Liver (tissue), 9 donors: ENCODE data around the gene IL24. TPM values are rescaled to one million over a fixed set of nuclear protein-coding genes. Genes with fewer than 3 reads are reported as not detected.

Experiments used
- DNase-seq: peaks from one replicate; pipeline ENCODE4 v3.0.0-alpha.2; 2017; ENCODE audit warnings: low spot score
- H3K27ac ChIP-seq, 2 donors: one replicate each; pipeline ENCODE4 v1.7.0; 2013; ENCODE audit warnings: inconsistent platforms in 2 of 2, low read length in 2 of 2, control low read depth in 1 of 2, low read depth in 1 of 2, mild to moderate bottlenecking in 1 of 2
- H3K27me3 ChIP-seq, 4 donors: one replicate each; pipeline versions ENCODE4 v1.6.1 to v1.7.0; 2013; ENCODE audit warnings: low read length in 3 of 4, inconsistent platforms in 1 of 4, mild to moderate bottlenecking in 1 of 4, moderate library complexity in 1 of 4; ENCODE audit not compliant: control insufficient read depth in 4 of 4, insufficient read depth in 4 of 4
- H3K36me3 ChIP-seq, 4 donors: one replicate each; pipeline versions ENCODE4 v1.6.1 to v1.7.0; 2013; ENCODE audit warnings: low read length in 3 of 4, mild to moderate bottlenecking in 3 of 4, low read depth in 1 of 4, moderate library complexity in 1 of 4; ENCODE audit not compliant: control insufficient read depth in 4 of 4, insufficient read depth in 3 of 4
- H3K4me1 ChIP-seq, 4 donors: one replicate each; pipeline versions ENCODE4 v1.6.1 to v1.7.0; 2013; ENCODE audit warnings: low read length in 3 of 4, mild to moderate bottlenecking in 3 of 4, moderate library complexity in 1 of 4; ENCODE audit not compliant: control insufficient read depth in 4 of 4, insufficient read depth in 4 of 4
- H3K4me3 ChIP-seq, 3 donors: one replicate each; pipeline versions ENCODE4 v1.6.1 to v1.7.0; 2013; ENCODE audit warnings: low read length in 3 of 3, control low read depth in 1 of 3, low read depth in 1 of 3, mild to moderate bottlenecking in 1 of 3
- H3K9ac ChIP-seq, 2 donors: one replicate each; pipeline ENCODE4 v1.7.0; 2013; ENCODE audit warnings: low read length in 2 of 2, mild to moderate bottlenecking in 2 of 2, moderate library complexity in 2 of 2, control low read depth in 1 of 2, low read depth in 1 of 2
- H3K9me3 ChIP-seq, 4 donors: one replicate each; pipeline versions ENCODE4 v1.6.1 to v1.7.0; 2013; ENCODE audit warnings: low read length in 3 of 4; ENCODE audit not compliant: control insufficient read depth in 4 of 4
- ATF3 ChIP-seq: IDR thresholded peaks from 2 replicates; pipeline ENCODE4 v1.6.1; 2016; ENCODE audit warnings: antibody characterized with exemption
- EGR1 ChIP-seq, 2 donors: IDR thresholded peaks; 2 replicates each; pipeline ENCODE4 v1.6.1; 2016 to 2018; ENCODE audit warnings: antibody characterized with exemption in 2 of 2, low read depth in 2 of 2
- FOXA1 ChIP-seq: IDR thresholded peaks from 2 replicates; pipeline ENCODE4 v1.6.1; 2016; ENCODE audit warnings: antibody characterized with exemption
- FOXA2 ChIP-seq: IDR thresholded peaks from 2 replicates; pipeline ENCODE4 v1.6.1; 2016; ENCODE audit warnings: antibody characterized with exemption
- GABPA ChIP-seq, 2 donors: IDR thresholded peaks in 1 of 2; conservative IDR thresholded peaks in 1 of 2; 2 replicates each; pipeline ENCODE4 v1.6.1; 2016; ENCODE audit warnings: antibody characterized with exemption in 2 of 2, mild to moderate bottlenecking in 1 of 2, moderate library complexity in 1 of 2
- HNF4A ChIP-seq, 2 donors: conservative IDR thresholded peaks; 2 replicates each; pipeline ENCODE4 v1.6.1; 2016; ENCODE audit warnings: antibody characterized with exemption in 2 of 2, mild to moderate bottlenecking in 2 of 2
- HNF4G ChIP-seq: IDR thresholded peaks from 2 replicates; pipeline ENCODE4 v1.6.1; 2016; ENCODE audit warnings: antibody characterized with exemption
- JUND ChIP-seq, 2 donors: IDR thresholded peaks; 2 replicates each; pipeline ENCODE4 v1.6.1; 2016; ENCODE audit warnings: antibody characterized with exemption in 2 of 2
- MAX ChIP-seq: IDR thresholded peaks from 2 replicates; pipeline ENCODE4 v1.6.1; 2016; ENCODE audit warnings: antibody characterized with exemption
- NR2F2 ChIP-seq: IDR thresholded peaks from 2 replicates; pipeline ENCODE4 v1.6.1; 2016; ENCODE audit warnings: antibody characterized with exemption
- RAD21 ChIP-seq, 2 donors: IDR thresholded peaks; 2 replicates each; pipeline ENCODE4 v1.6.1; 2016; ENCODE audit warnings: antibody characterized with exemption in 2 of 2, mild to moderate bottlenecking in 2 of 2
- RXRA ChIP-seq, 2 donors: IDR thresholded peaks; 2 replicates each; pipeline ENCODE4 v1.6.1; 2017 to 2018; ENCODE audit warnings: antibody characterized with exemption in 2 of 2, mild to moderate bottlenecking in 1 of 2
- SP1 ChIP-seq: IDR thresholded peaks from 2 replicates; pipeline ENCODE4 v1.6.1; 2018; ENCODE audit warnings: antibody characterized with exemption, mild to moderate bottlenecking
- TAF1 ChIP-seq: conservative IDR thresholded peaks from 2 replicates; pipeline ENCODE4 v1.6.1; 2016; ENCODE audit warnings: antibody characterized with exemption, mild to moderate bottlenecking
- YY1 ChIP-seq: IDR thresholded peaks from 2 replicates; pipeline ENCODE4 v1.6.1; 2016; ENCODE audit warnings: antibody characterized with exemption, mild to moderate bottlenecking
- ZBTB33 ChIP-seq: IDR thresholded peaks from 2 replicates; pipeline ENCODE4 v1.6.1; 2016; ENCODE audit warnings: antibody characterized with exemption
- WGBS: extraction: QIAGEN DNeasy Blood & Tissue Kit; methylation state at CpG from one replicate; pipeline ENCODE4 v1.1.7; 2013; 5-methylcytosine and 5-hydroxymethylcytosine counted together
- polyA plus RNA-seq, 2 donors: library from polyadenylated mRNA; stranded (reverse) in 1 of 2; unstranded in 1 of 2; fragments of 200-250 nt in 1 of 2; fragments of >200 nt in 1 of 2; fragmentation: Nextera tagmentation in 1 of 2; extraction: Ambion mirVana in 1 of 2; gene quantifications; one replicate each; pipeline versions ENCODE4 v1.2.1 to v1.2.3, GENCODE V29; 2013 to 2015
- total RNA-seq, 2 donors: library from RNA; depleted of rRNA; stranded (reverse); fragments of >200 nt; gene quantifications; one replicate each; pipeline ENCODE4 v1.2.3, GENCODE V29; 2014
- TF ChIP-seq, protein P1 (sequence below): fragments of 150-350 bp; IDR thresholded peaks from 2 replicates; pipeline ENCODE4 v1.5.1; 2017; ENCODE audit warnings: improper control_type of control experiment, low read depth, low read length; ENCODE audit not compliant: missing input control
- TF ChIP-seq, protein P2 (sequence below): IDR thresholded peaks from 2 replicates; pipeline ENCODE4 v1.6.1; 2016; ENCODE audit warnings: antibody characterized with exemption, mild to moderate bottlenecking
- donor health status: healthy.
- donor health status: healthy.
- donor health status: healthy.
- donor health status: healthy.
- donor health status: healthy.

IL24 gene
- total and polyA plus RNA-seq, 4 donors, result 0.13 TPM; not detected in 3

DNA sequence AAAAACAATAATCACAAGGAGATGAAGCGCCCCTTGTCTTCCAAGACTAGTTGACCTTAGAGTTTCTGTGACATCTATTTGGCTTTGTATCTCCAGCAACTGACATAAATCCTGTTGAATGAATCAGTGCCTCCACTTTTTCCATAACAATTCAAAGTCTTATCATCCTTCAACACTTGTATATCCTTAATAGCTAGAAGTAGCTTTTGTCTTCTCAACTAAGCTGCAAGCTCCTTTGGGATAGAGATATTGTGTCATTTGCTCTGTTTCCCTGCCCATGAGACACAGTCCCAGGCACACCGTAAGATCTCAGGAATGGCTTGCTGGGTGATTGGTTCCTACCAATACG is 43.3 kb downstream of the IL24 start (continued):
- TF ChIP-seq, protein P1, sequence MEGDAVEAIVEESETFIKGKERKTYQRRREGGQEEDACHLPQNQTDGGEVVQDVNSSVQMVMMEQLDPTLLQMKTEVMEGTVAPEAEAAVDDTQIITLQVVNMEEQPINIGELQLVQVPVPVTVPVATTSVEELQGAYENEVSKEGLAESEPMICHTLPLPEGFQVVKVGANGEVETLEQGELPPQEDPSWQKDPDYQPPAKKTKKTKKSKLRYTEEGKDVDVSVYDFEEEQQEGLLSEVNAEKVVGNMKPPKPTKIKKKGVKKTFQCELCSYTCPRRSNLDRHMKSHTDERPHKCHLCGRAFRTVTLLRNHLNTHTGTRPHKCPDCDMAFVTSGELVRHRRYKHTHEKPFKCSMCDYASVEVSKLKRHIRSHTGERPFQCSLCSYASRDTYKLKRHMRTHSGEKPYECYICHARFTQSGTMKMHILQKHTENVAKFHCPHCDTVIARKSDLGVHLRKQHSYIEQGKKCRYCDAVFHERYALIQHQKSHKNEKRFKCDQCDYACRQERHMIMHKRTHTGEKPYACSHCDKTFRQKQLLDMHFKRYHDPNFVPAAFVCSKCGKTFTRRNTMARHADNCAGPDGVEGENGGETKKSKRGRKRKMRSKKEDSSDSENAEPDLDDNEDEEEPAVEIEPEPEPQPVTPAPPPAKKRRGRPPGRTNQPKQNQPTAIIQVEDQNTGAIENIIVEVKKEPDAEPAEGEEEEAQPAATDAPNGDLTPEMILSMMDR, result no peak

DNA sequence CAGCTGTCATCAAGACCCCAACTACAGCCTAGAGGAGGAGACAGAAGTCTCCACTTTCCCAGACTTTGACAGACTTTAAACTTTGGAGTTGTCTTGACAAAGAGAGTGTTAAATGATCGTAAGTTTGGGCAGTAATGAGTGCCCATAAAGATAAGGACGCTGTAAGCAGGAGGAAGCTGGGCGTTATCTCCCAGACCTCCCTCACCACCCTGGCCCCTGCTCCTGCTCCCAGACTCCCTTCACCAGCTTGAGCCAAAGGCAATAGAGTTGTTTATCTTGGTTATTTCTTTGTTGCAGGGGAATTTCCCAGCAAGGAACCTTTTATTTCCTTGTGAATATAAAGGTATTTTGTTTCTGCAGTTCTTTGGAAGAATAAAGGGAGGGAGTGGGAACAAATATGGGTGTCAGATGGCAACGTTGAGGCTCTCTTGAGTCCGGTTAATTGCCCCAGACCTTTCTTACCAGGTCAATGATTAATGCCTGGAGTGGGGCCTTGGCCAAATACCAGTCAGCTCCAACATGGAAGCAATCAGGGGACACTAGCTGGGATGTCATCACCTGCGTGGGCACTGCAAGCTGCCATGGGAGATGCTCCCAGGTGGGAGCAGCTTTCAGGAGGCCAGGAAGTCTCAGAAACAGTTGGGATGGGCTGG is 44.6 kb downstream of the IL24 start:
- H3K27me3 ChIP-seq, result no peaks in the 10 kb centered on the region
- H3K9me3 ChIP-seq, result no peaks in the 10 kb centered on the region
- no peak overlapping the region for H3K4me3 ChIP-seq
- no peak overlapping the region for H3K9ac ChIP-seq
- TF ChIP-seq GABPA (IDR thresholded peaks at IDR 0.05 in 1 of 2, conservative IDR thresholded peaks at IDR 0.05 in 1 of 2) (no peak), HNF4A (conservative IDR thresholded peaks at IDR 0.05) (no peak), MAX (no peak), SP1 (peak; percentile 26), RAD21 (IDR thresholded peaks at IDR 0.05) (no peak), ZBTB33 (no peak), JUND (IDR thresholded peaks at IDR 0.05) (no peak), FOXA2 (no peak), ATF3 (no peak), EGR1 (IDR thresholded peaks at IDR 0.05; ENCODE audit: low read depth in 2 of 2) (no peak), RXRA (IDR thresholded peaks at IDR 0.05) (peak in 1 of 2 donors; percentile 28), NR2F2 (no peak), HNF4G (no peak), FOXA1 (no peak), TAF1 (no peak), YY1 (peak; percentile 61)
- TF ChIP-seq, protein P2, sequence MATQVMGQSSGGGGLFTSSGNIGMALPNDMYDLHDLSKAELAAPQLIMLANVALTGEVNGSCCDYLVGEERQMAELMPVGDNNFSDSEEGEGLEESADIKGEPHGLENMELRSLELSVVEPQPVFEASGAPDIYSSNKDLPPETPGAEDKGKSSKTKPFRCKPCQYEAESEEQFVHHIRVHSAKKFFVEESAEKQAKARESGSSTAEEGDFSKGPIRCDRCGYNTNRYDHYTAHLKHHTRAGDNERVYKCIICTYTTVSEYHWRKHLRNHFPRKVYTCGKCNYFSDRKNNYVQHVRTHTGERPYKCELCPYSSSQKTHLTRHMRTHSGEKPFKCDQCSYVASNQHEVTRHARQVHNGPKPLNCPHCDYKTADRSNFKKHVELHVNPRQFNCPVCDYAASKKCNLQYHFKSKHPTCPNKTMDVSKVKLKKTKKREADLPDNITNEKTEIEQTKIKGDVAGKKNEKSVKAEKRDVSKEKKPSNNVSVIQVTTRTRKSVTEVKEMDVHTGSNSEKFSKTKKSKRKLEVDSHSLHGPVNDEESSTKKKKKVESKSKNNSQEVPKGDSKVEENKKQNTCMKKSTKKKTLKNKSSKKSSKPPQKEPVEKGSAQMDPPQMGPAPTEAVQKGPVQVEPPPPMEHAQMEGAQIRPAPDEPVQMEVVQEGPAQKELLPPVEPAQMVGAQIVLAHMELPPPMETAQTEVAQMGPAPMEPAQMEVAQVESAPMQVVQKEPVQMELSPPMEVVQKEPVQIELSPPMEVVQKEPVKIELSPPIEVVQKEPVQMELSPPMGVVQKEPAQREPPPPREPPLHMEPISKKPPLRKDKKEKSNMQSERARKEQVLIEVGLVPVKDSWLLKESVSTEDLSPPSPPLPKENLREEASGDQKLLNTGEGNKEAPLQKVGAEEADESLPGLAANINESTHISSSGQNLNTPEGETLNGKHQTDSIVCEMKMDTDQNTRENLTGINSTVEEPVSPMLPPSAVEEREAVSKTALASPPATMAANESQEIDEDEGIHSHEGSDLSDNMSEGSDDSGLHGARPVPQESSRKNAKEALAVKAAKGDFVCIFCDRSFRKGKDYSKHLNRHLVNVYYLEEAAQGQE, result no peak
- TF ChIP-seq, protein P1, result no peak
- no peak overlapping the region for H3K27ac ChIP-seq
- DNase-seq, result no peak
- 25% methylated on average over 6 of the region's 6 CpGs for WGBS
- peaks cover 0 to 2% (median 0%) of the 10 kb centered on the region in 4 donors for H3K36me3 ChIP-seq
- peaks cover 2 to 36% (median 17%) of the 10 kb centered on the region in 4 donors for H3K4me1 ChIP-seq
